ENCODE results near the gene SLC22A17.

DNA sequence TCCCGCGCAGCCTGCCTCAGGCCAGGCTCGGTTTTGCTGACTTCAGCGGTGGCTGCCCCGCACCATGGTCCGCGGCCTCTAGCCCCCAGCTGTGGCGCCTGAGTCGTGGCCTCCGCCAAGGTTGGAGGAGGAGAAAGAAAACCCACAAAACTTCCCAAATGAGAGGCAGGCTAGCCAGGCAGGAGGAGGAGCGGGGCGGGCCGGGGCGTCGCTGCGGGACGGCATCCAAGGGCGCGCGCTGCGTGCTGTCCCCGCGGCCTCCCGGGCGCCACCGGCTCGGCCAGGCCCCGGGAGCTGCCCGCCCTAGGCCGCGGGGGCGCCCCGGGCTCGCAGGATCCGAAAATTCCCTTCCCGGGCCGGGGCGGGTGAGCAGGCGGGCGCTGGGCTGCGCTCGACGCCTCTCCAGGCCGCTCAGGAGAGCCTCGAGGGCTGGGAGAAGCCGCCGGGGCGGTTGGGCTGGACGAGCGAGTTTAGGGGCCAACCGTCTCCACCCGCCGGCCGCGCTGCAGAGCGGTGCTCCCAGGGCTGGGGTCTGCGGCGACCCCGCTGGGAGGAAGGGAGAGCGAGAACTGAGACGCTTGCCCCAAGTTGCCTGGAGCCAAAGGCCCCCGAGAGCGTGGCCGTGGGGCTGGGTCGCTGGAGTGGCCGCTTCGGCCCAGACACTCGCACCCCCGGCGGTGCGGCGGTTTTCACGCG lies 12.5 kb upstream of the SLC22A17 start, which contains the start of gene EFS:
- TF ChIP-seq, protein P1, sequence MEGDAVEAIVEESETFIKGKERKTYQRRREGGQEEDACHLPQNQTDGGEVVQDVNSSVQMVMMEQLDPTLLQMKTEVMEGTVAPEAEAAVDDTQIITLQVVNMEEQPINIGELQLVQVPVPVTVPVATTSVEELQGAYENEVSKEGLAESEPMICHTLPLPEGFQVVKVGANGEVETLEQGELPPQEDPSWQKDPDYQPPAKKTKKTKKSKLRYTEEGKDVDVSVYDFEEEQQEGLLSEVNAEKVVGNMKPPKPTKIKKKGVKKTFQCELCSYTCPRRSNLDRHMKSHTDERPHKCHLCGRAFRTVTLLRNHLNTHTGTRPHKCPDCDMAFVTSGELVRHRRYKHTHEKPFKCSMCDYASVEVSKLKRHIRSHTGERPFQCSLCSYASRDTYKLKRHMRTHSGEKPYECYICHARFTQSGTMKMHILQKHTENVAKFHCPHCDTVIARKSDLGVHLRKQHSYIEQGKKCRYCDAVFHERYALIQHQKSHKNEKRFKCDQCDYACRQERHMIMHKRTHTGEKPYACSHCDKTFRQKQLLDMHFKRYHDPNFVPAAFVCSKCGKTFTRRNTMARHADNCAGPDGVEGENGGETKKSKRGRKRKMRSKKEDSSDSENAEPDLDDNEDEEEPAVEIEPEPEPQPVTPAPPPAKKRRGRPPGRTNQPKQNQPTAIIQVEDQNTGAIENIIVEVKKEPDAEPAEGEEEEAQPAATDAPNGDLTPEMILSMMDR (IDR thresholded peaks at IDR 0.05) = no peak
- no peak for TF ChIP-seq POLR2A (IDR thresholded peaks at IDR 0.05)

Measured in heart left ventricle (tissue), 13 donors.